HG02852 (cell line): Measurements from ENCODE around the gene NLRX1.
"Not testable (repeated sequence)": the region's sequence is repeated elsewhere in the genome, so short reads cannot be mapped to it uniquely, and the experiment has no call there.

ENCODE experiments used
- ATAC-seq: cut with Tn5 transposase; IDR thresholded peaks from one replicate; pipeline ENCODE4 v1.9.1; 2021; ENCODE audit warnings: mild to moderate bottlenecking, moderate library complexity; ENCODE audit not compliant: unreplicated experiment

The NLRX1 gene

GRCh38 chr11:119181677-119182412, 13.3 kb downstream of the NLRX1 start:
- ATAC-seq = no peak

GRCh38 chr11:119184399-119184798, 15.9 kb downstream of the NLRX1 start:
- not testable (repeated sequence) for ATAC-seq

- no peak for ATAC-seq
These were observed 17.6 kb downstream of the NLRX1 start for GRCh38 chr11:119185981-119186634.

GRCh38 chr11:119187123-119187892, 18.8 kb downstream of the NLRX1 start:
- no peak for ATAC-seq

GRCh38 chr11:119188067-119188466, 19.5 kb downstream of the NLRX1 start:
- ATAC-seq = no peak

GRCh38 chr11:119188887-119189286, 20.4 kb downstream of the NLRX1 start:
- no peak for ATAC-seq

GRCh38 chr11:119189393-119189792, 20.9 kb downstream of the NLRX1 start:
- no peak for ATAC-seq

GRCh38 chr11:119190531-119190930, 22.0 kb downstream of the NLRX1 start:
- no peak for ATAC-seq

GRCh38 chr11:119191265-119191664, 22.7 kb downstream of the NLRX1 start:
- ATAC-seq = not testable (repeated sequence)

- ATAC-seq = no peak
These were observed 23.6 kb downstream of the NLRX1 start for GRCh38 chr11:119192111-119192510.

GRCh38 chr11:119193001-119193400, 24.5 kb downstream of the NLRX1 start:
- ATAC-seq = no peak

- ATAC-seq = no peak
These were observed 25.1 kb downstream of the NLRX1 start for GRCh38 chr11:119193626-119194025.

GRCh38 chr11:119194811-119195440, 26.4 kb downstream of the NLRX1 start:
- ATAC-seq = no peak

GRCh38 chr11:119195680-119196079, 27.2 kb downstream of the NLRX1 start:
- ATAC-seq = no peak

- peak; percentile 47 for ATAC-seq
These were observed 28.4 kb downstream of the NLRX1 start for GRCh38 chr11:119196833-119197483.

GRCh38 chr11:119198925-119199324, 30.4 kb downstream of the NLRX1 start:
- ATAC-seq = no peak

GRCh38 chr11:119201236-119201635, 32.7 kb downstream of the NLRX1 start:
- ATAC-seq = not testable (repeated sequence)

GRCh38 chr11:119202554-119202953, 34.0 kb downstream of the NLRX1 start:
- no peak for ATAC-seq

GRCh38 chr11:119204066-119204465, 35.5 kb downstream of the NLRX1 start:
- no peak for ATAC-seq

- ATAC-seq = no peak
These were observed 36.6 kb downstream of the NLRX1 start for GRCh38 chr11:119205080-119205479.
